ENCODE results near the gene AARS2.
"Not testable (repeated sequence)": the region's sequence is repeated elsewhere in the genome, so short reads cannot be mapped to it uniquely, and the experiment has no call there.

The AARS2 gene

DNA sequence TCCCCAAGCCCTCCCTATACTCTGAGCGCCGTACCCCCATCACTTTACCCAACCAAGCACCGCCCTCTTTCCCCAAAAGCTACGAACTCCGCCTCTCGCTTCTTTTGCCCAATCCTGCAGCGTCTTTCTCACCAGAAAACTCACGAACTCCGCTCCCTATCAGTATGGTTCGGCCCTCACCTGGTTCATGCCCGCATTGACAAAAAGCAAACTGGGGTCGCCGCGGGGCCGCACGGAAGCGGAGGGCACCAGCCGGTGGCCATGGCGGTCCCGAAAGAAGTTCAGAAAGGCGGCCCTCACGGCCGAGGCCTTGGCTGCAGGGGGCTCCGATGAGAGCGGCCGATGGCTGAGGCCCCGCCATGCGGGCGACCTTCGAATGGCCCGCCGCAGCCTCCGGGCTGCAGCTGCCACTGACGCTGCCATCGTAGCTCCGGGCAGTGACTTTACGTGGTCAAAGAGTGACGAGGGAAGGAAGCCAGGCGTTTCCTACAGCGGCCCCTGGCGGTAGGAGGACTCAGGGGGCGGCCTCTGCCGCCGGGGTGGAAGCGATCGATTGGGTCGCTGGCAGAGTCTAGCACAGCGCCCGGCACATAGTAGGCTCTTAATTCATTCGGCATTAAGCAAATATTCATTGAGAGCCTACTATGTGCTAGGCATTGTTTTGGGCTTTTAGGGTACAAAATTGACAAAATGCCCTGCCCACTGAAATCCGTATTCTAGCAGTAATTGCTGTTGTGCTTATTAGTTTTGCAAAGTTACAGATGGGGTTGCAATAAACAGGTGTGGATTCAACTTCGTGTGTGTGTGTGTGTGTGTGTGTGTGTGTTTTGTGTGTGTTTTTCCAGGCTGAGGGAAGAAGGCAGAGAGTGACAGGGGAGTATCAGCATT lies at the start of gene AARS2:
AARS2 (minus strand) TSS at position 447 of the 888 bp plus-strand sequence; CDS start at position 423, 24 bp downstream.
- Histone ChIP-seq H3K4me3 (ENCODE audit: low read length) (peak within 1 kb of the TSS; percentile 95), H3K4me1 (ENCODE audit: control insufficient read depth, insufficient read depth, low read length) (peaks cover 11% of the 10 kb centered on the region), H3K27me3 (replicated peaks; ENCODE audit: control insufficient read depth, insufficient read depth, low read length) (peaks cover 8% of the 10 kb centered on the region), H3K36me3 (ENCODE audit: control insufficient read depth, insufficient read depth, low read length, severe bottlenecking) (peaks cover 26% of the 10 kb centered on the region), H3K9me3 (ENCODE audit: control insufficient read depth, low read length) (no peaks in the 10 kb centered on the region), H3K9ac (ENCODE audit: low read length) (peak within 1 kb of the TSS; percentile 96)
- peak; percentile 94 for DNase-seq (ENCODE audit: low read depth)

DNA sequence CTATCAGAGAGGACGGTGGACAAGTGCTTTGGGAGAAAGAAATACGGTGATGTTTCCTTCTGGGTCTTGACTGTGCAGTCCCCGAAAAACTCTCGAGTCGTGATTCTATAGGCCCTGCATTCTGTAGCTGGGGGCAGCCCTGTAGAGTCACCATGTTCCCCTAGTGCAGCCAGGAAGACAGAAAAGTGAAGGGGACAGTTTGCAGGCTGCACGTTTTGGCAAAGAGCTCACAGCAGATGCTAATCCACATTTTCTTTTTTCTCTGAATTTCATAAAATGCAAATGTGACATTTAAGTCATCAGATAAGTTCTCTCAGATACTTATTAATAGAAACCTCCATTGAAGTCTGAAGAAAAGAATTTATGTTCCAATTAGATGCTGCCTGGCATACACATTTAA lies 48.8 kb upstream of the AARS2 start:
- no peak overlapping the region for H3K9ac ChIP-seq (ENCODE audit: low read length)
- H3K27me3 ChIP-seq (replicated peaks; ENCODE audit: control insufficient read depth, insufficient read depth, low read length) = peaks cover 31% of the 10 kb centered on the region
- no peaks in the 10 kb centered on the region for H3K4me1 ChIP-seq (ENCODE audit: control insufficient read depth, insufficient read depth, low read length)
- H3K4me3 ChIP-seq (ENCODE audit: low read length) = no peak overlapping the region
- no peak for DNase-seq (ENCODE audit: low read depth)
- H3K9me3 ChIP-seq (ENCODE audit: control insufficient read depth, low read length) = peaks cover 2% of the 10 kb centered on the region
- no peaks in the 10 kb centered on the region for H3K36me3 ChIP-seq (ENCODE audit: control insufficient read depth, insufficient read depth, low read length, severe bottlenecking)

DNA sequence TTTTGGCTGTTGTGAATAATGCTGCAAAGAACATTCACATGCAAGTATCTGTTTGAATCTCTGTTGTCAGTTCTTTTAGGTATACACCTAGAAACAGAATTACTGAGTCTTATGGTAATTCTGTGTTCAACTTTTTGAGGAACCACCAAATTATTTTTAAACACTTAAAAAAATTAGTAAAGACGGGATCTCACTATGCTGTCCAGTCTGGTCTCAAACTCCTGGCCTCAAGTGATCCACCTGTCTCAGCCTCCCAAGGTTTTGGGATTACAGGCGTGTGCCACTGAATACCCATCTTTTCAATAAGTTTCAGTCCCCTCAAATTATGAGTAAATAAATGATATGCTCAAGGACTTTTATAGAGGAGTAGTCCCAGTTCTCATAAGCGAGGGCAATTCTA lies 46.8 kb upstream of the AARS2 start:
- Histone ChIP-seq H3K36me3 (ENCODE audit: control insufficient read depth, insufficient read depth, low read length, severe bottlenecking) (no peaks in the 10 kb centered on the region), H3K9ac (ENCODE audit: low read length) (no peak overlapping the region), H3K9me3 (ENCODE audit: control insufficient read depth, low read length) (peaks cover 13% of the 10 kb centered on the region), H3K4me3 (ENCODE audit: low read length) (no peak overlapping the region), H3K4me1 (ENCODE audit: control insufficient read depth, insufficient read depth, low read length) (no peaks in the 10 kb centered on the region), H3K27me3 (replicated peaks; ENCODE audit: control insufficient read depth, insufficient read depth, low read length) (peaks cover 43% of the 10 kb centered on the region)
- no peak for DNase-seq (ENCODE audit: low read depth)

DNA sequence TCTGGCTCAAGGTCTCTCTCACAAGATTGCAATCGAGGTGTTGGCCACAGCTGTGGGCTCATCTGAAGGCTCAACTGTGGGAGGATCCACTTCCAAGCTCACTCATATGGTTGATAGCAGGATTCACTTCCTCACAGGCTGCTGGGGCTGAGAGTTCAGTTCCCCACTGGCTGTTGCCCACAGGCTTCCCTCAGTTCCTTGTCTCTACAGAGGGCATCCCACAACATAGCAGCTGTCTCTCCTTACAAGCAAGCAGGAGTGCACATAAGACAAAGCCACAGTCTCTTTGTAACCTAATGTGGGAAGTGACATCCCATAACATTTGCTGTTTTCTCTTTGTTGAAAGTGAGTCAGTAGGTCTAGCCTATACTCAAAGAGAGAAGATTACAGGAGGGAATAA lies 43.3 kb upstream of the AARS2 start:
- Histone ChIP-seq H3K36me3 (ENCODE audit: control insufficient read depth, insufficient read depth, low read length, severe bottlenecking) (no peaks in the 10 kb centered on the region), H3K4me1 (ENCODE audit: control insufficient read depth, insufficient read depth, low read length) (no peaks in the 10 kb centered on the region), H3K27me3 (replicated peaks; ENCODE audit: control insufficient read depth, insufficient read depth, low read length) (peaks cover 33% of the 10 kb centered on the region), H3K4me3 (ENCODE audit: low read length) (no peak overlapping the region), H3K9ac (ENCODE audit: low read length) (no peak overlapping the region), H3K9me3 (ENCODE audit: control insufficient read depth, low read length) (peaks cover 13% of the 10 kb centered on the region)
- no peak for DNase-seq (ENCODE audit: low read depth)

DNA sequence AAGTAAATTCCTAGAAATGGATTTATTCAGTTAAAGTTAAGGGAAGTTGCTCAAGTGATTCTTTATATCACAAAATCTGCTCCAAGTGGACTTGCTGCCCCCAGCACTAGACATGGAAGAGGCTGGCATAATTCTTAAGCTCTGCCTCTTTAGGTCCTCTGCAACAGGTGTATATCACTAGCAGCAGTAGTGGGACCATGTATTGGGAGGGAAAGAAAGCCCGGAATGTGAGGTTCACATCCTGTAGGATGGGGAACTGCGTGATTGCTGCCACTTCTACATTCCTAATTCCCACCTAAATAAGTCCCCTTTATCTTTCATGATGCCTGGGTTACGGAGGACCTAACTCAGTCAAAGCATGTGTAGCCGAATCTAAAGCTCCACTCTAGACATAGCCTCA lies 42.5 kb upstream of the AARS2 start:
- DNase-seq (ENCODE audit: low read depth) = no peak
- no peak overlapping the region for H3K9ac ChIP-seq (ENCODE audit: low read length)
- H3K36me3 ChIP-seq (ENCODE audit: control insufficient read depth, insufficient read depth, low read length, severe bottlenecking) = no peaks in the 10 kb centered on the region
- H3K9me3 ChIP-seq (ENCODE audit: control insufficient read depth, low read length) = peaks cover 13% of the 10 kb centered on the region
- peaks cover 25% of the 10 kb centered on the region for H3K27me3 ChIP-seq (replicated peaks; ENCODE audit: control insufficient read depth, insufficient read depth, low read length)
- H3K4me1 ChIP-seq (ENCODE audit: control insufficient read depth, insufficient read depth, low read length) = no peaks in the 10 kb centered on the region
- no peak overlapping the region for H3K4me3 ChIP-seq (ENCODE audit: low read length)

DNA sequence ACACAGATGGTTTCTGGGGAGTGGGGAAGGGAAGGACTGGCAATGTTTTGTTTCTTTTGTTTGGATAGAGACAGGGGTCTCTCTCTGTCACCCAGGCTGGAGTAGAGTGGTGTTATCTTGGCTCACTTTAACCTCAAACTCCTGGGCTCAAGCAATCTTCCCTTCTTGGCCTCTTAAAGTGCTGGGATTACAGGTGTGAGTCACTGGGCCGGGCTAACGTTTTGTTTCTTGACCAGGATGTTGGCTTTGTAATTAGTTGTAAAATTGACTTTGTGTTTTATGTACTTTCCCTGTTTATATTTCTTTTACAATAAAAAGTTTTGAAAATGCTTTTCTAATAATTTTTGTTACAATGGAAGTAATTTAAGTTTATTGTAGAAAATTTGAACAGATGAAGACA lies 40.2 kb upstream of the AARS2 start:
- no peaks in the 10 kb centered on the region for H3K4me1 ChIP-seq (ENCODE audit: control insufficient read depth, insufficient read depth, low read length)
- peaks cover 20% of the 10 kb centered on the region for H3K27me3 ChIP-seq (replicated peaks; ENCODE audit: control insufficient read depth, insufficient read depth, low read length)
- H3K9ac ChIP-seq (ENCODE audit: low read length) = no peak overlapping the region
- no peaks in the 10 kb centered on the region for H3K36me3 ChIP-seq (ENCODE audit: control insufficient read depth, insufficient read depth, low read length, severe bottlenecking)
- H3K9me3 ChIP-seq (ENCODE audit: control insufficient read depth, low read length) = peaks cover 13% of the 10 kb centered on the region
- no peak overlapping the region for H3K4me3 ChIP-seq (ENCODE audit: low read length)
- no peak for DNase-seq (ENCODE audit: low read depth)

DNA sequence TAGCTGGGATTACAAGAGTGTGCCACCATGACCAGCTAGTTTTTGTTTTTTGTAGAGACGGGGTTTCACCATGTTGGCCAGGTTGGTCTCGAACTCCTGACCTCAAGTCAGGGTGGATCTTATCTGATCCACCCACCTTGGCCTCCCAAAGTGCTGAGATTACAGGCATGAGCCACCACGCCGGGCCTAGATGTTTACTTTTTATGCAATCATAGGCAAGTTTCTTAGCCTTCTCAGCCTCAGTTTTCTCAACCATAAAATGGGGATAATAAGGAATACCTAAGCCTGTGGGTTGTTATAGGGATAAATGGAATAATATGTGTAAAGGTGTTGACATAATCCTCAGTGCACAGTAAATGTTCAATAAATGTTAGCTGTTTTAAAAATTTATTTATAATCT lies 39.1 kb upstream of the AARS2 start:
- H3K4me1 ChIP-seq (ENCODE audit: control insufficient read depth, insufficient read depth, low read length) = no peaks in the 10 kb centered on the region

DNA sequence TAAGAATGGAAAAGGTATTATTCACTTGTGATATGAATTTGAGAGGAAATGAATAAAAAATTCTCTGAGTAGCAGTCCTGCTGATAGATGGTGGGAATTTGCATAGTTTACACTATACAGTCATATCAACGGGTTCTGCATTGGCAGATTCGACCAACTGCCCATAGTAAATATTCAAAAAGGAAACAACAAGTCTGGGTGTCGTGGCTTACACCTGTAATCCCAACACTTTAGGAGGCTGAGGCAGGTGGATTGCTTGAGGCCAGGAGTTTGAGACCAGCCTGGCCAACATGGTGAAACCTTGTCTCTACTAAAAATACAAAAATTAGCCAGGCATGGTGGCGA lies 37.5 kb upstream of the AARS2 start:
- not testable (repeated sequence) for H3K27me3 ChIP-seq (replicated peaks; ENCODE audit: control insufficient read depth, insufficient read depth, low read length); H3K4me1 ChIP-seq (ENCODE audit: control insufficient read depth, insufficient read depth, low read length); H3K4me3 ChIP-seq (ENCODE audit: low read length); H3K36me3 ChIP-seq (ENCODE audit: control insufficient read depth, insufficient read depth, low read length, severe bottlenecking); H3K9me3 ChIP-seq (ENCODE audit: control insufficient read depth, low read length); DNase-seq (ENCODE audit: low read depth); H3K9ac ChIP-seq (ENCODE audit: low read length)

More for the DNA sequence above, 39.1 kb upstream of the AARS2 start:
- Histone ChIP-seq H3K36me3 (ENCODE audit: control insufficient read depth, insufficient read depth, low read length, severe bottlenecking) (no peaks in the 10 kb centered on the region), H3K9ac (ENCODE audit: low read length) (no peak overlapping the region), H3K4me3 (ENCODE audit: low read length) (no peak overlapping the region), H3K9me3 (ENCODE audit: control insufficient read depth, low read length) (peaks cover 13% of the 10 kb centered on the region), H3K27me3 (replicated peaks; ENCODE audit: control insufficient read depth, insufficient read depth, low read length) (peaks cover 16% of the 10 kb centered on the region)
- no peak for DNase-seq (ENCODE audit: low read depth)

DNA sequence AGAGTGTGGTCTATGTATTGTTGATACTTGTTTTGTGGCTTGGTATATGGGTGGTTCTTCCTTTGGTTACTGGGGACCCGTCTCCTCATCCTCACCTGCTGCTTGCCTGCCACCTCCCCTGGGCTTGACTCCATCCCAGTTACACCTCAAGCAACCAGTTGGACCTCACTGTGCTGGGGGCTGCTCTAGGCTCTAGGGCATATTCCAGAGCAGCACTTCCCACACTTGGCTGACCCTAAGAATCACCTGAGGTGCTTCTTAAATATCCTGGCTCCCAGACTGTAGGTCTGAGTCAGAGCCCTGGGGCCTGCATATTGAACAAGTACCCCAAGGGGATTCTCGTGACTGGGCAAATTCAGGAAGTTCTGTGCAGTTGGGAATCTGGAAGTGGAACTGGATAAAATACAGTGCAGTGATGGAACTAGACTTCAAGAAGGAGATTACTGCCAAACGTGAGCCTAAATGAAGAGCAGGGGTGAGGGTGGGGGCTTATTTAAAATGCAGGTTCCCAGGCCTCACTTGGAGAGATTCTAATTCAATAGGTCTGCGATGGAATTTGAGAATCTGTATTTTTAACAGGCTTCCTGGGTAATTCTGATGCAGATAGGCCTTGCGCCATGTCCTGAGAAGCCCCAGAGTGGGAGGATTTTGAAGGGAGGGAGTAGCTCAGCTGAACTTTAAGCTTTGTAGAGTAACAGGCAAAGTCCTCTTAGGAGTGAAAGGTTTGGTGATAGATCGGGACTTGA lies 36.9 kb upstream of the AARS2 start:
- Histone ChIP-seq H3K9ac (ENCODE audit: low read length) (no peak overlapping the region), H3K4me1 (ENCODE audit: control insufficient read depth, insufficient read depth, low read length) (no peaks in the 10 kb centered on the region), H3K36me3 (ENCODE audit: control insufficient read depth, insufficient read depth, low read length, severe bottlenecking) (no peaks in the 10 kb centered on the region), H3K9me3 (ENCODE audit: control insufficient read depth, low read length) (no peaks in the 10 kb centered on the region), H3K27me3 (replicated peaks; ENCODE audit: control insufficient read depth, insufficient read depth, low read length) (peaks cover 7% of the 10 kb centered on the region), H3K4me3 (ENCODE audit: low read length) (no peak overlapping the region)
- no peak for DNase-seq (ENCODE audit: low read depth)

DNA sequence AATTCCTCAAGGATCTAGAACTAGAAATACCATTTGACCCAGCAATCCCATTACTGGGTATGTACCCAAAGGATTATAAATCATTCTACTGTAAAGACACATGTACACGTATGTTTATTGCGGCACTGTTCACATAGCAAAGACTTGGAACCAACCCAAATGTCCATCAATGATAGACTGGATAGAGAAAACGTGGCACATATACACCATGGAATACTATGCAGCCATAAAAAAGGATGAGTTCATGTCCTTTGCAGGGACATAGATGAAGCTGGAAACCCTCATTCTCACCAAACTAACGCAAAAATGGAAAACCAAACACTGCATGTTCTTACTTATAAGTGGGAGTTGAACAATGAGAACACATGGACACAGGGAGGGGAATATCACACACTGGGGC lies 33.7 kb upstream of the AARS2 start:
- H3K4me3 ChIP-seq (ENCODE audit: low read length); H3K9ac ChIP-seq (ENCODE audit: low read length); H3K4me1 ChIP-seq (ENCODE audit: control insufficient read depth, insufficient read depth, low read length); DNase-seq (ENCODE audit: low read depth); H3K36me3 ChIP-seq (ENCODE audit: control insufficient read depth, insufficient read depth, low read length, severe bottlenecking); H3K9me3 ChIP-seq (ENCODE audit: control insufficient read depth, low read length): not testable (repeated sequence)
- peaks cover 24% of the 10 kb centered on the region for H3K27me3 ChIP-seq (replicated peaks; ENCODE audit: control insufficient read depth, insufficient read depth, low read length)

DNA sequence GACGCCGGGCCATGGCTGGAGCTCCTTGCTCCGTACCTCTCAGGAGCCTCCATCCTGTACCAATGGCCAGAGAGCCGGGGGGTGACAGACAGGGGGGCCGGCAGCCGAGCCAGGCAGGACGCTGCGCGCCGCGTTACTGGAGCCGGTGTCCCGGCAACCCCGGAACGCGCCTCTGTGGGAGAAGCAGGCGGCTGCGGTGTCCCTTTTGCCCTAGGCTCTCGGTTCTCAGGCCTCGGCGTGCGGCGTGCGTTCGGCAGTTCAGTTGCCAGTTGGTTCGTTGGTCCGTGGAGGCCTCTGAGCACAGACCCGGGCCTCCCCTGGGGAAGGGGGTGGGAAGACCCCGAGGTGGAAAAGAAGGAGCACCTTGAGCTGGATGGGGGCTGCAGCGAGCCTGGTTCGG lies 29.3 kb upstream of the AARS2 start, which contains the start of gene SPATS1:
SPATS1 (plus strand) TSS at position 162 of the 400 bp plus-strand sequence. CDS start 446 bp downstream, outside the sequence.
- H3K9ac ChIP-seq (ENCODE audit: low read length) = peak within 1 kb of the TSS; percentile 6
- peak within 1 kb of the TSS; percentile 63 for H3K4me3 ChIP-seq (ENCODE audit: low read length)
- H3K4me1 ChIP-seq (ENCODE audit: control insufficient read depth, insufficient read depth, low read length) = peaks cover 9% of the 10 kb centered on the region
- no peaks in the 10 kb centered on the region for H3K9me3 ChIP-seq (ENCODE audit: control insufficient read depth, low read length)
- H3K36me3 ChIP-seq (ENCODE audit: control insufficient read depth, insufficient read depth, low read length, severe bottlenecking) = no peaks in the 10 kb centered on the region
- peak; percentile 57 for DNase-seq (ENCODE audit: low read depth)
- peaks cover 38% of the 10 kb centered on the region for H3K27me3 ChIP-seq (replicated peaks; ENCODE audit: control insufficient read depth, insufficient read depth, low read length)

All from adipocyte (in vitro differentiated cells).